ENCODE measurements around the gene CSGALNACT2. TPM values are rescaled to one million over a fixed set of nuclear protein-coding genes. Genes with fewer than 3 reads are reported as not detected.

Gene CSGALNACT2
- total and polyA plus RNA-seq, 11 donors: 2.6 to 17.7 (median 8.8) TPM

GRCh38 chr10:43110338-43111071 lies 27.7 kb upstream of the CSGALNACT2 start:
- H3K4me3 ChIP-seq: no peak overlapping the region
- H3K4me1 ChIP-seq: peaks cover 0 to 11% (median 3%) of the 10 kb centered on the region in 12 donors
- H3K27ac ChIP-seq: no peak overlapping the region
- TF ChIP-seq POLR2A (IDR thresholded peaks at IDR 0.05) (no peak), CTCF (IDR thresholded peaks at IDR 0.05) (no peak)
- no peaks in the 10 kb centered on the region for H3K36me3 ChIP-seq
- DNase-seq (peak in 3 of 5 donors; percentile 45 to 70 (median 63)), ATAC-seq (peak in 1 of 4 donors; percentile 30)
- no peaks in the 10 kb centered on the region for H3K27me3 ChIP-seq
- 57 to 65% (median 64%) methylated on average over 5 to 7 of the region's 7 CpGs for WGBS, 4 donors
- H3K9me3 ChIP-seq: no peaks in the 10 kb centered on the region
- intact Hi-C loops (cut with DNase I): no loop called here

- DNase-seq (peak in 1 of 5 donors; percentile 18), ATAC-seq (no peak)
- no peaks in the 10 kb centered on the region for H3K36me3 ChIP-seq
- no peaks in the 10 kb centered on the region for H3K9me3 ChIP-seq
- no peak overlapping the region for H3K27ac ChIP-seq
- WGBS, 4 donors: 92 to 94% (median 93%) methylated on average over 11 of the region's 11 CpGs
- H3K4me1 ChIP-seq: peaks cover 0 to 5% (median 0%) of the 10 kb centered on the region in 12 donors
- intact Hi-C loops (cut with DNase I): no loop called here
- TF ChIP-seq POLR2A (IDR thresholded peaks at IDR 0.05) (no peak), CTCF (IDR thresholded peaks at IDR 0.05) (no peak)
- no peak overlapping the region for H3K4me3 ChIP-seq
- no peaks in the 10 kb centered on the region for H3K27me3 ChIP-seq
Measured at GRCh38 chr10:43111101-43111500, 27.1 kb upstream of the CSGALNACT2 start.

GRCh38 chr10:43111921-43112607 lies 26.2 kb upstream of the CSGALNACT2 start:
- Histone ChIP-seq H3K36me3 (no peaks in the 10 kb centered on the region), H3K4me1 (peaks cover 0 to 5% (median 0%) of the 10 kb centered on the region in 12 donors), H3K9me3 (no peaks in the 10 kb centered on the region), H3K27me3 (no peaks in the 10 kb centered on the region), H3K4me3 (no peak overlapping the region), H3K27ac (no peak overlapping the region)
- TF ChIP-seq CTCF (IDR thresholded peaks at IDR 0.05): no peak
- no peak for TF ChIP-seq POLR2A (IDR thresholded peaks at IDR 0.05)
- DNase-seq: peak in 1 of 5 donors; percentile 19
- 91 to 94% (median 92%) methylated on average over 16 to 17 of the region's 17 CpGs for WGBS, 4 donors
- no peak for ATAC-seq
- intact Hi-C loops (cut with DNase I): no loop called here

- intact Hi-C loops (cut with DNase I): no loop called here
- ATAC-seq (no peak), DNase-seq (peak in 1 of 5 donors; percentile 11)
- H3K27me3 ChIP-seq: no peaks in the 10 kb centered on the region
- H3K4me3 ChIP-seq: no peak overlapping the region
- peaks cover 0 to 5% (median 0%) of the 10 kb centered on the region in 12 donors for H3K4me1 ChIP-seq
- TF ChIP-seq CTCF (IDR thresholded peaks at IDR 0.05) (no peak), POLR2A (IDR thresholded peaks at IDR 0.05) (no peak)
- no peaks in the 10 kb centered on the region for H3K9me3 ChIP-seq
- H3K27ac ChIP-seq: no peak overlapping the region
- 95 to 100% (median 97%) methylated on average over 6 to 7 of the region's 7 CpGs for WGBS, 4 donors
- H3K36me3 ChIP-seq: no peaks in the 10 kb centered on the region
Measured at GRCh38 chr10:43112608-43112961, 25.7 kb upstream of the CSGALNACT2 start.
